Measurements from ENCODE around the gene DCLK3. TPM values are rescaled to one million over a fixed set of nuclear protein-coding genes. Genes with fewer than 3 reads are reported as not detected.

DCLK3 gene
- total RNA-seq, 2 experiments from 2014 or later = not detected

- Mint-ChIP-seq H3K4me3 (no peak overlapping the region), H3K36me3 (ENCODE audit: low read depth) (no peaks in the 10 kb centered on the region), H3K27me3 (peaks cover 30% of the 10 kb centered on the region), H3K27ac (no peak overlapping the region), H3K9me3 (no peaks in the 10 kb centered on the region), H3K4me1 (ENCODE audit: low read depth) (no peaks in the 10 kb centered on the region)
- intact Hi-C loops (cut with DNase I, micrococcal nuclease) = no loop called here
- no peak for DNase-seq
- Histone ChIP-seq H3K4me1 (ENCODE audit: insufficient read depth, low read length) (no peaks in the 10 kb centered on the region), H3K9me3 (ENCODE audit: control insufficient read depth in 1 of 2, insufficient read depth in 1 of 2, low read length in 2 of 2) (peaks cover 4 to 6% of the 10 kb centered on the region in 2 experiments), H3K4me3 (ENCODE audit: low read length) (no peak overlapping the region), H3K27ac (ENCODE audit: low read depth in 1 of 2, low read length in 2 of 2) (no peak overlapping the region), H3K27me3 (ENCODE audit: control insufficient read depth in 1 of 2, insufficient read depth in 2 of 2, low read length in 2 of 2) (peaks cover 0 to 6% of the 10 kb centered on the region in 2 experiments), H3K36me3 (ENCODE audit: insufficient read depth, low read length) (no peaks in the 10 kb centered on the region)
- POLR2A ChIA-PET = no interaction called here
- no peak for ATAC-seq (ENCODE audit: poor library complexity)
- TF ChIP-seq, protein P1, sequence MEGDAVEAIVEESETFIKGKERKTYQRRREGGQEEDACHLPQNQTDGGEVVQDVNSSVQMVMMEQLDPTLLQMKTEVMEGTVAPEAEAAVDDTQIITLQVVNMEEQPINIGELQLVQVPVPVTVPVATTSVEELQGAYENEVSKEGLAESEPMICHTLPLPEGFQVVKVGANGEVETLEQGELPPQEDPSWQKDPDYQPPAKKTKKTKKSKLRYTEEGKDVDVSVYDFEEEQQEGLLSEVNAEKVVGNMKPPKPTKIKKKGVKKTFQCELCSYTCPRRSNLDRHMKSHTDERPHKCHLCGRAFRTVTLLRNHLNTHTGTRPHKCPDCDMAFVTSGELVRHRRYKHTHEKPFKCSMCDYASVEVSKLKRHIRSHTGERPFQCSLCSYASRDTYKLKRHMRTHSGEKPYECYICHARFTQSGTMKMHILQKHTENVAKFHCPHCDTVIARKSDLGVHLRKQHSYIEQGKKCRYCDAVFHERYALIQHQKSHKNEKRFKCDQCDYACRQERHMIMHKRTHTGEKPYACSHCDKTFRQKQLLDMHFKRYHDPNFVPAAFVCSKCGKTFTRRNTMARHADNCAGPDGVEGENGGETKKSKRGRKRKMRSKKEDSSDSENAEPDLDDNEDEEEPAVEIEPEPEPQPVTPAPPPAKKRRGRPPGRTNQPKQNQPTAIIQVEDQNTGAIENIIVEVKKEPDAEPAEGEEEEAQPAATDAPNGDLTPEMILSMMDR (IDR thresholded peaks at IDR 0.05) = no peak
- CTCF ChIA-PET = no interaction called here
These were observed 36.3 kb upstream of the DCLK3 start for GRCh38 chr3:36800533-36801116.

- H3K36me3 ChIP-seq (ENCODE audit: insufficient read depth, low read length) = no peaks in the 10 kb centered on the region
- no peak overlapping the region for H3K4me3 ChIP-seq (ENCODE audit: low read length)
- Mint-ChIP-seq H3K27me3 (peaks cover 13% of the 10 kb centered on the region), H3K4me3 (no peak overlapping the region), H3K27ac (no peak overlapping the region), H3K4me1 (ENCODE audit: low read depth) (no peaks in the 10 kb centered on the region), H3K36me3 (ENCODE audit: low read depth) (no peaks in the 10 kb centered on the region), H3K9me3 (no peaks in the 10 kb centered on the region)
- H3K9me3 ChIP-seq (ENCODE audit: control insufficient read depth in 1 of 2, insufficient read depth in 1 of 2, low read length in 2 of 2) = no peaks in the 10 kb centered on the region
- ChIA-PET POLR2A (no interaction called here), CTCF (no interaction called here)
- ATAC-seq (ENCODE audit: poor library complexity) = no peak
- no peaks in the 10 kb centered on the region for H3K4me1 ChIP-seq (ENCODE audit: insufficient read depth, low read length)
- intact Hi-C loops (cut with DNase I, micrococcal nuclease) = no loop called here
- H3K27ac ChIP-seq (ENCODE audit: low read depth in 1 of 2, low read length in 2 of 2) = no peak overlapping the region
- DNase-seq = no peak
- H3K27me3 ChIP-seq (ENCODE audit: control insufficient read depth in 1 of 2, insufficient read depth in 2 of 2, low read length in 2 of 2) = peaks cover 0 to 4% of the 10 kb centered on the region in 2 experiments
- TF ChIP-seq, protein P1 (IDR thresholded peaks at IDR 0.05) = no peak
These were observed 32.5 kb upstream of the DCLK3 start for GRCh38 chr3:36796881-36797280.

- no peak overlapping the region for H3K27ac Mint-ChIP-seq
- TF ChIP-seq, protein P1 (IDR thresholded peaks at IDR 0.05) = no peak
- intact Hi-C loops (cut with DNase I, micrococcal nuclease) = no loop called here
- ChIA-PET CTCF (no interaction called here), POLR2A (no interaction called here)
- H3K4me3 Mint-ChIP-seq = no peak overlapping the region
- H3K4me1 Mint-ChIP-seq (ENCODE audit: low read depth) = no peaks in the 10 kb centered on the region
- H3K4me3 ChIP-seq (ENCODE audit: low read length) = no peak overlapping the region
- ATAC-seq (ENCODE audit: poor library complexity) (no peak), DNase-seq (no peak)
- H3K4me1 ChIP-seq (ENCODE audit: insufficient read depth, low read length) = no peaks in the 10 kb centered on the region
- H3K36me3 ChIP-seq (ENCODE audit: insufficient read depth, low read length) = no peaks in the 10 kb centered on the region
- H3K27ac ChIP-seq (ENCODE audit: low read depth in 1 of 2, low read length in 2 of 2) = no peak overlapping the region
- H3K9me3 ChIP-seq (ENCODE audit: control insufficient read depth in 1 of 2, insufficient read depth in 1 of 2, low read length in 2 of 2) = no peaks in the 10 kb centered on the region
- H3K27me3 ChIP-seq (ENCODE audit: control insufficient read depth in 1 of 2, insufficient read depth in 2 of 2, low read length in 2 of 2) = peaks cover 0 to 5% of the 10 kb centered on the region in 2 experiments
- H3K9me3 Mint-ChIP-seq = no peaks in the 10 kb centered on the region
- no peaks in the 10 kb centered on the region for H3K36me3 Mint-ChIP-seq (ENCODE audit: low read depth)
- H3K27me3 Mint-ChIP-seq = peaks cover 6% of the 10 kb centered on the region
These were observed 31.8 kb upstream of the DCLK3 start for GRCh38 chr3:36796161-36796560.
